B cell (primary cell): ENCODE data around the gene FCF1. TPM values are rescaled to one million over a fixed set of nuclear protein-coding genes. Genes with fewer than 3 reads are reported as not detected.

Experiments
- ATAC-seq: fragments of 200-7000 bp; cut with Tn5 transposase; one replicate; pipeline ENCODE4 v1.10.0; 2021; ENCODE audit warnings: low read depth, mild to moderate bottlenecking, moderate number of reproducible peaks, moderate library complexity
- CTCF ChIA-PET: fragments of 350-600 bp; sonication (Branson Sonifier 250); formaldehyde crosslinking; loops from one replicate; lab custom pipeline; 2021; ENCODE audit warnings: antibody characterized with exemption, inconsistent platforms; lab: Charles Lee
- POLR2A ChIA-PET: fragments of 350-600 bp; sonication (Branson Sonifier 250); formaldehyde crosslinking; loops from one replicate; lab custom pipeline; 2021; ENCODE audit warnings: antibody characterized with exemption; lab: Charles Lee
- DNase-seq: peaks from one replicate; pipeline ENCODE4 v3.0.0; 2013
- H2AFZ ChIP-seq: 2 replicates; pipeline ENCODE4 v1.6.1; 2012; ENCODE audit warnings: mild to moderate bottlenecking, low read depth, low read length; ENCODE audit not compliant: insufficient read depth, poor library complexity, severe bottlenecking
- H3K27ac ChIP-seq, 2 donors: 1 replicate in 1 of 2; 2 replicates in 1 of 2; pipeline ENCODE4 v1.5.1; 2012 to 2013; ENCODE audit warnings: low read length in 2 of 2, mild to moderate bottlenecking in 2 of 2, moderate library complexity in 1 of 2
- H3K27me3 ChIP-seq, 4 experiments: fragments of 200-600 bp in 1 of 4; sonication (generic) in 1 of 4; replicated peaks in 1 of 4; 1 replicate in 2 of 4; 2 replicates in 2 of 4; pipeline versions ENCODE4 v1.6.1 to v1.7.0; 2013 to 2016; ENCODE audit warnings: low read length in 3 of 4, mild to moderate bottlenecking in 2 of 4, mixed read lengths in 1 of 4, moderate library complexity in 1 of 4; ENCODE audit not compliant: insufficient read depth in 4 of 4, control insufficient read depth in 3 of 4; ENCODE audit errors: control extremely low read depth in 1 of 4
- H3K36me3 ChIP-seq, 2 experiments: replicated peaks in 1 of 2; 1 replicate in 1 of 2; 2 replicates in 1 of 2; pipeline versions ENCODE4 v1.6.1 to v1.7.1; 2013; ENCODE audit warnings: low read length in 1 of 2; ENCODE audit not compliant: insufficient read depth in 2 of 2, control insufficient read depth in 1 of 2; ENCODE audit errors: control extremely low read depth in 1 of 2, extremely low read depth in 1 of 2
- H3K4me1 ChIP-seq, 2 donors: fragments of 200-600 bp in 1 of 2; sonication (generic) in 1 of 2; 1 replicate in 1 of 2; 2 replicates in 1 of 2; pipeline versions ENCODE4 v1.5.1 to v1.6.1; 2013 to 2017; ENCODE audit warnings: low read length in 2 of 2; ENCODE audit not compliant: control insufficient read depth in 2 of 2, insufficient read depth in 2 of 2
- H3K4me2 ChIP-seq: replicated peaks from 2 replicates; pipeline ENCODE3; 2012; ENCODE audit warnings: mild to moderate bottlenecking, low read depth, low read length; ENCODE audit not compliant: poor library complexity, severe bottlenecking
- H3K4me3 ChIP-seq, 5 experiments: fragments of 200-600 bp in 1 of 5; sonication (generic) in 1 of 5; 1 replicate in 3 of 5; 2 replicates in 2 of 5; pipeline versions ENCODE4 v1.5.1 to v1.7.0; 2011 to 2016; ENCODE audit warnings: low read length in 4 of 5, mild to moderate bottlenecking in 4 of 5, low read depth in 2 of 5, control low read depth in 1 of 5, moderate library complexity in 1 of 5; ENCODE audit not compliant: insufficient read depth in 1 of 5; ENCODE audit errors: control extremely low read depth in 1 of 5, extremely low read depth in 1 of 5
- H3K79me2 ChIP-seq: fragments of 200-600 bp; sonication (generic); one replicate; pipeline ENCODE4 v1.6.0; 2016; ENCODE audit warnings: low read length; ENCODE audit not compliant: control insufficient read depth, insufficient read depth
- H3K9ac ChIP-seq: fragments of 200-600 bp; sonication (generic); 2 replicates; pipeline ENCODE4 v1.6.1; 2017; ENCODE audit warnings: mild to moderate bottlenecking, low read length, moderate library complexity
- H3K9me3 ChIP-seq, 3 donors: one replicate each; pipeline versions ENCODE4 v1.6.1 to v1.7.1; 2013; ENCODE audit warnings: low read length in 2 of 3; ENCODE audit not compliant: control insufficient read depth in 2 of 3, insufficient read depth in 1 of 3; ENCODE audit errors: control extremely low read depth in 1 of 3
- H4K20me1 ChIP-seq: 2 replicates; pipeline ENCODE4 v1.6.0; 2012; ENCODE audit warnings: mild to moderate bottlenecking, low read length; ENCODE audit not compliant: insufficient read depth, control insufficient read depth, poor library complexity, severe bottlenecking
- H3K27ac Mint-ChIP-seq: one replicate; pipeline ENCODE4 v1.8.0; 2021; ENCODE audit warnings: mixed read lengths
- H3K27me3 Mint-ChIP-seq: one replicate; pipeline ENCODE4 v1.8.0; 2021; ENCODE audit warnings: mixed read lengths
- H3K4me1 Mint-ChIP-seq: one replicate; pipeline ENCODE4 v1.8.0; 2021; ENCODE audit warnings: mixed read lengths
- H3K4me3 Mint-ChIP-seq: one replicate; pipeline ENCODE4 v1.8.0; 2021; ENCODE audit warnings: mixed read lengths
- H3K9me3 Mint-ChIP-seq: one replicate; pipeline ENCODE4 v1.8.0; 2022; ENCODE audit warnings: mixed read lengths; ENCODE audit not compliant: insufficient read depth
- EZH2 ChIP-seq: IDR thresholded peaks from 2 replicates; pipeline ENCODE4 v1.6.1; 2012; ENCODE audit warnings: borderline replicate concordance, low read depth, mild to moderate bottlenecking, moderate library complexity, low read length; ENCODE audit not compliant: insufficient read depth, poor library complexity, severe bottlenecking
- WGBS: methylation state at CpG from one replicate; pipeline ENCODE4 v1.1.5; 2013; ENCODE audit warnings: missing lambda C conversion rate; ENCODE audit not compliant: insufficient coverage; 5-methylcytosine and 5-hydroxymethylcytosine counted together
- intact Hi-C: fragments of 100-400 bp; cut with micrococcal nuclease; formaldehyde crosslinking; loops from one replicate; pipeline ENCODE4 v1.10.0; 2022
- polyA plus RNA-seq: library from polyadenylated mRNA; depleted of rRNA; stranded (reverse); fragments of >200 nt; gene quantifications from 2 replicates; pipeline ENCODE4 v1.2.3, GENCODE V29; 2012
- total RNA-seq, 2 donors: library from RNA; stranded (reverse); fragments of 120-200 nt in 1 of 2; gene quantifications; 1 replicate in 1 of 2; 2 replicates in 1 of 2; pipeline versions ENCODE4 v1.2.3 to v1.2.4, GENCODE V29; 2013 to 2022
- TF ChIP-seq, protein P1 (sequence below): fragments of 200-600 bp; IDR thresholded peaks from one replicate; pipeline ENCODE4 v1.8.0; 2022; ENCODE audit warnings: antibody characterized with exemption, mild to moderate bottlenecking

FCF1 gene
- total and polyA plus RNA-seq, 2 donors (not counting 1 experiment from before 2014, with no cell fraction given) = 21.1 to 41.6 TPM

DNA sequence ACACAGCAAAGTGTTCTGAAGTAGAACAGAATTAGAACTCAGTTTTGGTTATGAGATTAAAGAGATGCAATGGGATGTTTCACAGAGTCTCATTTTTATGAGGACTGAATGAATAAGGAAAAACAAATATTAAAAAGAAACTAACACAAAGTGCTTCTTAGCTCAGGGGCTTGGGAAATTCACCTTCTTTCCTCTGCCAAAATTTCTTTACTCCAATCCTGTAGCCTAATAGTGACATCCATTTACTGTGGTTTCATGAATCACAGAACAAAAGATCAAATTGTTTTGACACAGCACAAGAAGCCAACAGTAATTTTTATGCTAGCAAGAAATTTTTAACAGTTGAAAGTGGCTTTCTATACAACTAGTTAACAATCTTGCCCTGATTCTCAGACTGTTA lies 37.7 kb upstream of the FCF1 start:
- Histone ChIP-seq H3K27me3 (no peaks in the 10 kb centered on the region), H4K20me1 (no peaks in the 10 kb centered on the region), H3K4me2 (no peak overlapping the region), H3K79me2 (peaks cover 3% of the 10 kb centered on the region), H3K4me3 (no peak overlapping the region), H3K9me3 (no peaks in the 10 kb centered on the region), H3K4me1 (no peaks in the 10 kb centered on the region), H3K27ac (no peak overlapping the region), H3K9ac (no peak overlapping the region), H2AFZ (no peak overlapping the region), H3K36me3 (peaks cover 17 to 55% of the 10 kb centered on the region in 2 experiments)
- H3K27ac Mint-ChIP-seq = no peak overlapping the region
- no peaks in the 10 kb centered on the region for H3K4me1 Mint-ChIP-seq
- H3K27me3 Mint-ChIP-seq = no peaks in the 10 kb centered on the region
- ATAC-seq (no peak), DNase-seq (no peak)
- no peaks in the 10 kb centered on the region for H3K9me3 Mint-ChIP-seq
- ChIA-PET CTCF (no interaction called here), POLR2A (no interaction called here)
- H3K4me3 Mint-ChIP-seq = no peak overlapping the region
- intact Hi-C loops = no loop called here
- TF ChIP-seq, protein P1, sequence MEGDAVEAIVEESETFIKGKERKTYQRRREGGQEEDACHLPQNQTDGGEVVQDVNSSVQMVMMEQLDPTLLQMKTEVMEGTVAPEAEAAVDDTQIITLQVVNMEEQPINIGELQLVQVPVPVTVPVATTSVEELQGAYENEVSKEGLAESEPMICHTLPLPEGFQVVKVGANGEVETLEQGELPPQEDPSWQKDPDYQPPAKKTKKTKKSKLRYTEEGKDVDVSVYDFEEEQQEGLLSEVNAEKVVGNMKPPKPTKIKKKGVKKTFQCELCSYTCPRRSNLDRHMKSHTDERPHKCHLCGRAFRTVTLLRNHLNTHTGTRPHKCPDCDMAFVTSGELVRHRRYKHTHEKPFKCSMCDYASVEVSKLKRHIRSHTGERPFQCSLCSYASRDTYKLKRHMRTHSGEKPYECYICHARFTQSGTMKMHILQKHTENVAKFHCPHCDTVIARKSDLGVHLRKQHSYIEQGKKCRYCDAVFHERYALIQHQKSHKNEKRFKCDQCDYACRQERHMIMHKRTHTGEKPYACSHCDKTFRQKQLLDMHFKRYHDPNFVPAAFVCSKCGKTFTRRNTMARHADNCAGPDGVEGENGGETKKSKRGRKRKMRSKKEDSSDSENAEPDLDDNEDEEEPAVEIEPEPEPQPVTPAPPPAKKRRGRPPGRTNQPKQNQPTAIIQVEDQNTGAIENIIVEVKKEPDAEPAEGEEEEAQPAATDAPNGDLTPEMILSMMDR = no peak
- no peak for TF ChIP-seq EZH2

DNA sequence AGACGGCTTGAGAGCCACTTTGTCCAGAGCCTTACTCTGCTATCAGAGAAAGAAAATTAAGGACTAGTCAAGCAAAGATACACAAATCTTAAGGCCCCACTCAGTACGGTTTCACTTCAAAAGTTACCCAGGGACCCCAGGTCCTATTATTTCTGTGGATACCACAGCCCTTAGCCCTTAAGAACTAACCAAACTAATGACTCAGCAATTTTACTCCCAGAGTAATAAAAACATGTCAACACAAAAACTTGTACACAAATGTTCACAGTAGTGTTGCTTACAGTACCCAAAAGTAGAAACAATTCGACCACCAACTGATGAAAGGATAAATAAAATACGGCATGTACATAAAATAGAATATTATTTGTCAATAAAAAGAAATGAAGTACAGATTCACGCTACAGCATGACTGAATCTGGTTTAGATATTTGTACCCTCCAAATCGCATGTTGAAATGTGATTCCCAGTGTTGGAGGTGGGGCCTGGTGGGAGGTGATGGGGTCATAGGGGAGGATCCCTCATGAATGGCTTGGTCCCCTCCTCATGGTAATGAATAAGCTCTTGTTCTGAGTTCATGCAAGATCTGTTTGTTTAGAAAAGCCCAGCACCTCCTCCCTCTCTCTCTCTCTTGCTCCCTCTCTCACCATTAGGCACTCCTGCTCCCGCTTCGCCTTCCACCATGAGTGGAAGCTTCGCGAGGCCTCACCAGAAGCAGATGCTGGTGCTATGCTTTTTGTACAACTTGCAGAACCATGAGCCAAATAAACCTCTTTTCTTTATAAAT lies 30.6 kb upstream of the FCF1 start:
- peaks cover 6% of the 10 kb centered on the region for H3K79me2 ChIP-seq
- H3K9me3 Mint-ChIP-seq = no peaks in the 10 kb centered on the region
- no peak overlapping the region for H3K4me3 ChIP-seq
- no peak overlapping the region for H3K27ac Mint-ChIP-seq
- peaks cover 0 to 37% of the 10 kb centered on the region in 2 experiments for H3K36me3 ChIP-seq
- H3K4me3 Mint-ChIP-seq = no peak overlapping the region
- no peaks in the 10 kb centered on the region for H3K27me3 ChIP-seq
- H3K27me3 Mint-ChIP-seq = no peaks in the 10 kb centered on the region
- WGBS = 100% methylated on average over 7 of the region's 10 CpGs
- H3K9me3 ChIP-seq = no peaks in the 10 kb centered on the region
- peaks cover 13% of the 10 kb centered on the region for H4K20me1 ChIP-seq
- peaks cover 29% of the 10 kb centered on the region in 2 donors for H3K4me1 ChIP-seq
- POLR2A ChIA-PET = no interaction called here
- H3K27ac ChIP-seq = no peak overlapping the region
- ATAC-seq (no peak), DNase-seq (no peak)
- no peak overlapping the region for H3K9ac ChIP-seq
- intact Hi-C loops = loop anchor here (10.0 kb wide), 1 partner anchor 112 kb away; no protein-coding TSS in a partner anchor
- no peak overlapping the region for H3K4me2 ChIP-seq
- CTCF ChIA-PET = no interaction called here
- no peak overlapping the region for H2AFZ ChIP-seq
- TF ChIP-seq EZH2 = no peak
- TF ChIP-seq, protein P1 = no peak
- H3K4me1 Mint-ChIP-seq = peaks cover 27% of the 10 kb centered on the region
